Prostate gland (tissue), 2 donors: ENCODE measurements around the gene ADGRL1. TPM values are rescaled to one million over a fixed set of nuclear protein-coding genes. Genes with fewer than 3 reads are reported as not detected.
"Not testable (repeated sequence)": the region's sequence is repeated elsewhere in the genome, so short reads cannot be mapped to it uniquely, and the experiment has no call there.

Experiments
- DNase-seq: peaks from one replicate; pipeline ENCODE4 v3.0.0-alpha.2; 2019; ENCODE audit warnings: low spot score
- H3K27ac ChIP-seq, 2 donors: fragments of 200-600 bp; sonication (generic); 2 replicates each; pipeline ENCODE4 v1.5.1; 2017 to 2019
- H3K27me3 ChIP-seq: fragments of 200-600 bp; sonication (generic); replicated peaks from 2 replicates; pipeline ENCODE4 v1.5.1; 2019; ENCODE audit not compliant: insufficient read depth
- H3K36me3 ChIP-seq, 2 donors: fragments of 200-600 bp; sonication (generic); 1 replicate in 1 of 2; 2 replicates in 1 of 2; pipeline versions ENCODE4 v1.5.1 to v1.8.1; 2017 to 2019
- H3K4me1 ChIP-seq: fragments of 200-600 bp; sonication (generic); replicated peaks from 2 replicates; pipeline ENCODE4 v1.5.1; 2019
- H3K4me3 ChIP-seq, 2 donors: fragments of 200-600 bp; sonication (generic); 2 replicates each; pipeline ENCODE4 v1.5.1; 2017 to 2019
- H3K9me3 ChIP-seq: fragments of 200-600 bp; sonication (generic); 2 replicates; pipeline ENCODE4 v1.5.1; 2017
- CTCF ChIP-seq, 4 experiments: fragments of 200-600 bp in 2 of 4; fragments of 450-650 bp in 2 of 4; sonication (generic) in 2 of 4; IDR thresholded peaks; 1 replicate in 3 of 4; 2 replicates in 1 of 4; pipeline ENCODE4 v1.5.1; 2016 to 2019; ENCODE audit warnings: antibody characterized with exemption in 4 of 4, mild to moderate bottlenecking in 2 of 4, moderate library complexity in 2 of 4
- POLR2A ChIP-seq: fragments of 450-650 bp; IDR thresholded peaks from one replicate; pipeline ENCODE4 v1.6.1; 2016; ENCODE audit warnings: antibody characterized with exemption, mild to moderate bottlenecking
- POLR2AphosphoS5 ChIP-seq: sonication (generic); formaldehyde crosslinking; IDR thresholded peaks from one replicate; pipeline ENCODE4 v1.6.1; 2017; ENCODE audit warnings: antibody characterized with exemption
- WGBS: methylation state at CpG from one replicate; pipeline ENCODE4 v1.1.5; 2018; 5-methylcytosine and 5-hydroxymethylcytosine counted together
- intact Hi-C: fragments of 100-400 bp; cut with DNase I; formaldehyde crosslinking; loops from one replicate; pipeline ENCODE4 v1.14.2; 2022
- total RNA-seq, 2 donors: library from RNA; depleted of rRNA; stranded (reverse); fragments of >200 nt; gene quantifications; one replicate each; pipeline ENCODE4 v1.1.0, GENCODE V29; 2016

Gene ADGRL1
- total RNA-seq, 2 donors from 2014 or later = 13.0 to 44.1 TPM

GRCh38 chr19:14200147-14200841 lies 5.7 kb downstream of the ADGRL1 start:
- not testable (repeated sequence) for H3K4me3 ChIP-seq, H3K9me3 ChIP-seq, H3K36me3 ChIP-seq, H3K27me3 ChIP-seq, H3K4me1 ChIP-seq, H3K27ac ChIP-seq
- WGBS = 61% methylated on average over 24 of the region's 24 CpGs
- peak; percentile 27 to 60 (median 55) for TF ChIP-seq CTCF (IDR thresholded peaks at IDR 0.05)
- DNase-seq = peak; percentile 23
- intact Hi-C loops = loop anchor here (5.0 kb wide), 1 partner anchor 53 kb away; no protein-coding TSS in a partner anchor

GRCh38 chr19:14198384-14199376 lies 7.3 kb downstream of the ADGRL1 start:
- intact Hi-C loops = loop anchor here (5.0 kb wide), 1 partner anchor 149 kb away; no protein-coding TSS in a partner anchor

GRCh38 chr19:14197882-14198281 lies 8.1 kb downstream of the ADGRL1 start:
- Histone ChIP-seq H3K36me3 (no peaks in the 10 kb centered on the region), H3K27me3 (no peaks in the 10 kb centered on the region), H3K9me3 (no peaks in the 10 kb centered on the region), H3K27ac (no peak overlapping the region), H3K4me3 (no peak overlapping the region), H3K4me1 (no peaks in the 10 kb centered on the region)
- no peak for DNase-seq
- TF ChIP-seq POLR2A = no peak
- TF ChIP-seq POLR2AphosphoS5 = no peak
- no peak for TF ChIP-seq CTCF (IDR thresholded peaks at IDR 0.05)
- intact Hi-C loops = loop anchor here (5.0 kb wide), 1 partner anchor 149 kb away; no protein-coding TSS in a partner anchor
- WGBS = 91% methylated on average over 5 of the region's 5 CpGs

More at GRCh38 chr19:14198384-14199376, 7.3 kb downstream of the ADGRL1 start:
- Histone ChIP-seq H3K36me3 (no peaks in the 10 kb centered on the region), H3K27ac (no peak overlapping the region), H3K9me3 (no peaks in the 10 kb centered on the region), H3K4me1 (no peaks in the 10 kb centered on the region), H3K4me3 (no peak overlapping the region), H3K27me3 (no peaks in the 10 kb centered on the region)
- WGBS = 82% methylated on average over 18 of the region's 18 CpGs
- TF ChIP-seq POLR2AphosphoS5 (no peak), CTCF (IDR thresholded peaks at IDR 0.05) (no peak), POLR2A (no peak)
- DNase-seq = no peak

GRCh38 chr19:14197288-14197687 lies 8.7 kb downstream of the ADGRL1 start:
- not testable (repeated sequence) for H3K27me3 ChIP-seq, H3K36me3 ChIP-seq, H3K27ac ChIP-seq, H3K4me1 ChIP-seq, DNase-seq, H3K4me3 ChIP-seq, H3K9me3 ChIP-seq
- WGBS = 90% methylated on average over 7 of the region's 7 CpGs
- intact Hi-C loops = loop anchor here (5.0 kb wide), 1 partner anchor 150 kb away; no protein-coding TSS in a partner anchor

- H3K4me3 ChIP-seq, H3K9me3 ChIP-seq, H3K4me1 ChIP-seq, H3K27me3 ChIP-seq, DNase-seq, H3K36me3 ChIP-seq, H3K27ac ChIP-seq: not testable (repeated sequence)
- 40% methylated on average over 12 of the region's 12 CpGs for WGBS
- TF ChIP-seq CTCF (IDR thresholded peaks at IDR 0.05) = peak in 3 of 4 experiments; percentile 36 to 57 (median 44)
- intact Hi-C loops = loop anchor here (5.0 kb wide), 1 partner anchor 151 kb away; no protein-coding TSS in a partner anchor
Observed at GRCh38 chr19:14196105-14196504, 9.9 kb downstream of the ADGRL1 start.

- not testable (repeated sequence) for H3K27me3 ChIP-seq
- WGBS = 81% methylated on average over 12 of the region's 12 CpGs
- intact Hi-C loops = loop anchor here (5.0 kb wide), 1 partner anchor 152 kb away; no protein-coding TSS in a partner anchor
Observed at GRCh38 chr19:14195216-14195615, 10.8 kb downstream of the ADGRL1 start.

More at GRCh38 chr19:14195216-14195615, 10.8 kb downstream of the ADGRL1 start:
- H3K4me1 ChIP-seq, H3K4me3 ChIP-seq, H3K27ac ChIP-seq, DNase-seq, H3K9me3 ChIP-seq, H3K36me3 ChIP-seq: not testable (repeated sequence)
